Fibroblast of the aortic adventitia (primary cell): ENCODE measurements around the gene PPP2R5D. TPM values are rescaled to one million over a fixed set of nuclear protein-coding genes. Genes with fewer than 3 reads are reported as not detected.
A peak's percentile ranks its signal among the peaks of the same experiment; 100 is the strongest.

Source experiments
- DNase-seq: peaks from one replicate; pipeline ENCODE4 v3.0.0-alpha.2; 2010; ENCODE audit warnings: low read depth
- H3K4me3 ChIP-seq: 2 replicates; pipeline ENCODE4 v1.5.1; 2011; ENCODE audit warnings: low read depth, mild to moderate bottlenecking, control low read depth, low read length, moderate library complexity
- CTCF ChIP-seq: IDR thresholded peaks from 2 replicates; pipeline ENCODE4 v1.5.1; 2011; ENCODE audit warnings: mild to moderate bottlenecking, low read length, control low read depth, inconsistent platforms; ENCODE audit not compliant: insufficient read depth
- total RNA-seq: library from RNA; depleted of rRNA; stranded (reverse); fragments of >200 nt; gene quantifications from 2 replicates; pipeline ENCODE4 v1.2.3, GENCODE V29; 2012; ENCODE audit warnings: low replicate concordance

The PPP2R5D gene
- total RNA-seq, 1 donor: 46.9 TPM

GRCh38 chr6:43014434-43014909, 30.1 kb downstream of the PPP2R5D start:
- peak; percentile 65 for DNase-seq
- no peak for TF ChIP-seq CTCF
- H3K4me3 ChIP-seq: peak overlapping the region; percentile 100

- TF ChIP-seq CTCF: no peak
- DNase-seq: no peak
- peak overlapping the region; percentile 13 for H3K4me3 ChIP-seq
These were observed 32.0 kb downstream of the PPP2R5D start for GRCh38 chr6:43016176-43016942.

DNA sequence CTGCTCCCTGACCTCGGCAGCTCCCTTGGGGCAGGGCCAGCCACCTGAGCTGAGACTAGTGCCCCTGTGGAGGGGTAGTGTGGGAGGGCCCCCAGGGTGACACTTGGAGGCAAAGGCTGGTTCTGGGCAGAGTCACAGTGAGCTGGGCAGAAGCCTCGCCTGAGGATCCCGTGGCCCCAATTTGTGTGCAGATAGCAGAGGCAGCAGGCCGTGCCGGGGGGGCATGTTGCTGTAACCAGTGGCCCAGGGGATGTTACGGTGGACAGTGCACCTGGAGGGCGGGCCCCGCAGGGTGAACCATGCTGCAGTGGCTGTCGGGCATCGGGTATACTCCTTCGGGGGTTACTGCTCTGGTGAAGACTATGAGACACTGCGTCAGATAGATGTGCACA, 32.6 kb downstream of the PPP2R5D start:
- no peak for TF ChIP-seq CTCF
- DNase-seq: no peak
- no peak overlapping the region for H3K4me3 ChIP-seq

- H3K4me3 ChIP-seq: no peak overlapping the region
- no peak for DNase-seq
- TF ChIP-seq CTCF: no peak
These were observed 34.8 kb downstream of the PPP2R5D start for GRCh38 chr6:43019152-43019551.

DNA sequence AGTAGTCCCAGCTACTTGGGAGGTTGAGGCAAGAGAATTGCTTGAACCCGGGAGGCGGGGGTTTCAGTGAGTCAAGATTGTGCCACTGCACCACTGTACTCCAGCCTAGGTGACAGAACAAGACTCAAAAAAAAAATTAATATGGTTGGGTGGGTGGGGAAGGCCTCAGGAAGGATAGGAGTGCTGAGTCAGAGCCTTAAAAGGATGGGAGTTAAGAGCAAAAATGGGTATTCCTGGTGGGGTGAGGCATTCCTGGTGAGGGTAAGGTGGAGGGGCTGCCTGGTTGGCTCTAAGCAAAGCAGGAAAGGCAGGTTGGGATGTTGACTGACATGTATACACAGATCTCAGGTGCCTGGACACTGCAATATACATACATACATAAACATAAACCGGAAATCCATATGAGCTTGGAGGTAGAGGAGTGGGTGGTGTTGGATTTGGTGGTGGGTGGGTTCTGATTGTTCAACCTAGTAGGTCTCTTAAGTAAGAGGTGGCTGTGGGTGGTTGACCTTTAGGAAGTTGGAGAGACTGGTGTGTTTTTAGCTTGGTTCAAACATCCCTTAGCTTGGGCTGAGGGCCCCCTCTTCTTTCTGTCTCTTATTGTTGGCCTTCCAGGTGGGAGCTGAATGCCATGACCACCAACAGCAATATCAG, 35.8 kb downstream of the PPP2R5D start:
- no peak overlapping the region for H3K4me3 ChIP-seq
- TF ChIP-seq CTCF: no peak
- DNase-seq: no peak

- DNase-seq: no peak
- H3K4me3 ChIP-seq: peak overlapping the region; percentile 98
- TF ChIP-seq CTCF: no peak
These were observed 36.5 kb downstream of the PPP2R5D start for GRCh38 chr6:43020847-43021246.
